HG03196 (cell line): ENCODE results near the gene WRNIP1.

ENCODE experiments used
- ATAC-seq: cut with Tn5 transposase; IDR thresholded peaks from one replicate; pipeline ENCODE4 v1.9.1; 2021; ENCODE audit not compliant: unreplicated experiment

WRNIP1 gene

GRCh38 chr6:2740581-2740980, 24.6 kb upstream of the WRNIP1 start:
- no peak for ATAC-seq

DNA sequence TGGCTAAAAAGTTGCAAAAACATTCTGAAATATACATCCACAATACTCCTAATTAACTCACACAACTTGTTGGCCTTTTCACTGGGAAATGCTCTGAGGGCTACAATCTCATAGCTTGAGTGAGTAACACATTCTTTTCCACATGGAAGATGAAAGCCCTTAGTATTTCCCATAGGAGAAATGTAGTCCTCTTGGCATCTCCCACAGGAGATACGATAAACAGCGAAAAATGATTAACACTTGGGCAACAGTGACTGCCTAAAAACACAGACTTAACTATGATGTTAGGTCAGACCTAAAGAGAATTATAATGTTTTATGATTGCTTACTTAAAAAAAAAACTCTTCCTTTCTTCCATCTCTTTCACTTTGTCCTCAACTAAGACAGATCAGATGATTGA, 23.4 kb upstream of the WRNIP1 start:
- no peak for ATAC-seq

GRCh38 chr6:2743280-2744208, 21.6 kb upstream of the WRNIP1 start:
- no peak for ATAC-seq

GRCh38 chr6:2744209-2744771, 20.9 kb upstream of the WRNIP1 start:
- no peak for ATAC-seq

DNA sequence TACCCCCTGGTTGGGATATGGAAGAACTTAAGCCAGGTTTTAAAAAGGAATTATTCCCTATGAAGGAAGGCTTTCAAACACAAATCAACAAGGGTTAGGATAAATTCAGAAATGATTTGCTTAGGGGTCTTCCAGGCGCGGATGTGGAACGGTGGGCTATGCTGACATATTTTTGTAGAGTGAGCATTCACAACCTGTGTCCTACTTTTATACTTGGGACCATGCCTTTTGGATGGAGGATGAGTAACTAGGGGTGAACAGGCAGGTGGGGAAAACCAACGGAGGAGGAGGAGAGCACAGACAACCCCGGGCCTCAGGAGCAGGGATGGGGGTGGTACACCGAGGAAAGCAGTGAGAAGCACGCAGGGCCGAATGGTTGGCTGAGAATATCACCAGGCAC, 20.4 kb upstream of the WRNIP1 start:
- no peak for ATAC-seq

DNA sequence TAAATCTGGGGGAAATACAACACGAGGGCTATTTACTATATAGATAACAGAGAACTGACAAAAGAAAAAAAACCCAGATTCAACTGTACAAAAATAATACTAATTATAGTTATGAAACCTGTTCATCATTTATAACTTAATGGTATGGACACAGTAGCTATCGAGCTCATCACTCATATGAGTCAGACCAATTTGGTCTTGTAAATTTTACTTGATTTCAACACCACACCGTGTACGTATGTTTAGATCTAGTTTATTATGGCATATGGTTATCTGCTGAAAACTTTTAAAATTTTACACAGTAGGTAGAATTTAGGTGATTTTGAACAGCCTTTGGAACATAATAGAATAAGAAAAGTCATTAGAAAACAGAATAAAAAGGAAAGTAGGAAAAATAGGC, 19.9 kb upstream of the WRNIP1 start:
- ATAC-seq: no peak

GRCh38 chr6:2746557-2747061, 18.6 kb upstream of the WRNIP1 start:
- no peak for ATAC-seq

DNA sequence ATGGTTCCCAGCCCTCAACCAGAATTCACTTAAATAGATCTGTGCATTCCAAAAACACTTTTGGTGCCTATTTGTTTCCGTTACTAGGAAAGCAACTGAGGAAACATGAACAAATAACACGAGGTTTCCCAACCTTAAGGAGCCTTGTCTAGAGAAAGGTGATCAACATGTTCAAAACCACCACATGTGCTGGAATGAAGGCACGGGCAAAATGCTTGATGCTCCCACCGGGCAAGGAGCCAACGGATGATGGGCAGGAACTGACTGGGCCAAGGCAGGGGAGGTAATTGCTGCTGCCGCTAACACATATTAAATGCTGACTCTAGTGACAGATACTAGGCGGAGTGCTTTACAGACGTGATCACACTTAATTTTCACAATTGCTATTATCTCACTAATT, 17.0 kb upstream of the WRNIP1 start:
- no peak for ATAC-seq

- no peak for ATAC-seq
These were observed 15.1 kb upstream of the WRNIP1 start for GRCh38 chr6:2749969-2750600.

DNA sequence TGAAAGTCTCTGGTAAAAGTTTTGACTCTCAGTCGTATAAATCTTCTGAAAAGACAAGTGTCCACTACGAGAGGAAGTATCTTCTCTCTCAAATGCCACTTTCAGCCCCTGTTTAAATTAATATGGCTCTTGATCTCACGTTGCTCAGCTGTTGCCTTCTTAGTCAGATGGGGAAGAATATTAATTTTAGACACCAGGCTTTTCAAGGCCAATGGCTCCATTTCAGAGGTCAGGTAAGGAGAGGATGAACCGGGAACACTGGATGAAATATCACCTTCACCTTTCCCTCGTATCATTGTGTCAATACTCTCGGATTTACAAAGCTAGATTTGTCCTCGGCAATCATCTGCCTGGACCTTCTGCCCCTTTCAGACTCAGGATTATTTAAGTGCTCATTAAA, 14.4 kb upstream of the WRNIP1 start, which contains the start of gene MYLK4:
Gene MYLK4, minus strand, starts transcription at position 91 of the 400 bp plus-strand sequence. CDS start 1,628 bp downstream, outside the sequence.
- ATAC-seq: no peak

- ATAC-seq: no peak
These were observed 13.3 kb upstream of the WRNIP1 start for GRCh38 chr6:2751871-2752270.

- no peak for ATAC-seq
These were observed 12.6 kb upstream of the WRNIP1 start for GRCh38 chr6:2752477-2753109.

DNA sequence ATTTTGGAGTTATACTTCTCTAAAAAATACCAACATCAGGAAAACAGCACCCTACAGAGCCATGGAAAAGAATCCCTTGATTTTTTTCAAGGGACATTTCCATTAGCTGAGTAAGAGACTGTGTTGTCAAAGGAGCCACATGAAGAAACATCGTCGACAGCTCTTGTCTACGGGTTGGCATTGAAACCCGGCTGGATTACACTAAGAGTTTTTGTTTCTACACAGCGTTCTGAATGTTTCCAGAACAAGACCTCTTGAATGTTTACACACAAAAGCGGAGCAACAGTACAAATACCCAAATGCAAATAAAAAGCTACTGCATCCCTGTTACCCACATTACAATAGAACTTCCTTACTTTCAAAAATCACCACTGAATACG, 12.1 kb upstream of the WRNIP1 start:
- no peak for ATAC-seq

- ATAC-seq: no peak
These were observed 11.4 kb upstream of the WRNIP1 start for GRCh38 chr6:2753743-2754142.

DNA sequence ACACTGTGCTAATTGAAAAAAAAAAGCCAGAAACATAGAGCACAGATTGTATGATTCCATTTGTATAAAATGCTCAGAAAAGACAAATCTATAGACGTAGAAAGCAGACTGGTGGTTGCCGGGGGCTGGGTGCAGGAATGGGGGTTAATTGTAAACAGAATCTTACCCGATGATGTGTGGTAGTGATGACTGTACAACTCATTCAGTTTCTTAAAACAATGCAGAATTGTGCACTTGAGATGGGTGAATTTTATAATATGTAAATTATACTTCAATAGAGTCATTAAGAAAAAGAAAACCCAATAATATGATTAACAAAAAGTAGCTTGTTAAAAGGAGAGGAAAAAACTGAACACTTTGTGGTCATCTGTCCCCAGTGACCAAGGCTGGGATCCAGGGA, 10.8 kb upstream of the WRNIP1 start:
- no peak for ATAC-seq

DNA sequence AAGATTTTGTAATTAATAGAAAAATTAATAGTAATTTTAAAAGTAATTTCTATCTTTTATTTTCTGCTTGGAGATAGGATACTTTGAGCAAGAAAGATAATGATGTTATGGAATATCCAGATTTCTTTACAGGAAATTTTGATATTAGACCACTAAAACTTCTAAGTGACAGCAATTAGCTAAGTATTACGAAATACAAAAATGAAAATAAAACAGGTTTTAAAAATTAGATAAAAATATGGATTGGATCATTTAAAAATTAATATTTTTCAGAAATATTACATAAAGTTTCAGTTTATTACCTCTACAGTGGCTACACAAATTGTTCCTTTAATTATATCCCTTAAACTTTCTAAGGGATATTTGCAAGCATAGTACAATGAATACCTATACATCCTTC, 10.3 kb upstream of the WRNIP1 start:
- no peak for ATAC-seq

GRCh38 chr6:2755456-2755855, 9.7 kb upstream of the WRNIP1 start:
- ATAC-seq: no peak

- ATAC-seq: no peak
These were observed 9.0 kb upstream of the WRNIP1 start for GRCh38 chr6:2756241-2756640.

DNA sequence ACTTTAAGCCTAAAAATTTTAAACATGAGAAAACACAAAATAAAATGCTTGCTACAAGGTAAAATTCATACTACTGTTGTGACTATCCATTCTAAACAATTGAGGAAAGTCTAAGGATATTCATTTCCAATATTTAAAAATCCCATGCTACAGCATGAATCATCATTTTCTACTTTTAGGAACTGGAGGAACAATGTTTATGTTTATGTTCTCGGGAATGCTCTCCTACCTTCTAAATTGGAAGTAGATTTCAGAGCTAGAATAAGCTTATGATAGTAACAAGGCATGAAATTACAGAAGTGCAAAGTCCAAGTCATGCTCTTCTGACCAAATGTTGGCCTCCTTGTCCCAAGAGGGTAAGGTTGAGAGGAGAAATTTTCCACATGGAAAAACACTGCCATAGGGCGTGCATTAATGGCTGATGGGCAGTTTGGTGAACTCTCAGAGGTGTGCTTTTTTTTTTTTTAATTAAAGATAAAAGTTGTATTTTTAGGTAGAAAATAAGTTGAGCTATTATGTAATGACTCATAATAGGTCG, 8.4 kb upstream of the WRNIP1 start:
- ATAC-seq: no peak

- no peak for ATAC-seq
These were observed 6.2 kb upstream of the WRNIP1 start for GRCh38 chr6:2758980-2759379.
